T-helper 1 cell treated with Interleukin-12 subunit alpha and Interleukin-12 subunit beta and Interleukin-4 antibody, amounts not matched to agents 30 μg/mL and 1 μg/mL, for 36 hours (primary cell): ENCODE measurements around the gene IDUA.

Experiments
- H3K27ac Mint-ChIP-seq: one replicate; pipeline ENCODE4 v1.8.0; 2021; ENCODE audit warnings: mild to moderate bottlenecking, mixed read lengths
- H3K27me3 Mint-ChIP-seq: one replicate; pipeline ENCODE4 v1.8.0; 2021; ENCODE audit warnings: low read depth, mixed read lengths
- H3K36me3 Mint-ChIP-seq: one replicate; pipeline ENCODE4 v1.8.0; 2021; ENCODE audit warnings: low read depth, mixed read lengths
- H3K4me1 Mint-ChIP-seq: one replicate; pipeline ENCODE4 v1.8.0; 2021; ENCODE audit warnings: low read depth, mixed read lengths
- H3K4me3 Mint-ChIP-seq: one replicate; pipeline ENCODE4 v1.8.0; 2021; ENCODE audit warnings: mild to moderate bottlenecking, moderate library complexity, mixed read lengths
- H3K9me3 Mint-ChIP-seq: one replicate; pipeline ENCODE4 v1.8.0; 2021; ENCODE audit warnings: mixed read lengths

Gene IDUA

GRCh38 chr4:1018147-1019020 is 31.5 kb downstream of the IDUA start:
- H3K9me3 Mint-ChIP-seq = no peaks in the 10 kb centered on the region
- no peak overlapping the region for H3K4me3 Mint-ChIP-seq
- H3K36me3 Mint-ChIP-seq = no peaks in the 10 kb centered on the region
- H3K27me3 Mint-ChIP-seq = no peaks in the 10 kb centered on the region
- no peak overlapping the region for H3K27ac Mint-ChIP-seq
- peaks cover 2% of the 10 kb centered on the region for H3K4me1 Mint-ChIP-seq

DNA sequence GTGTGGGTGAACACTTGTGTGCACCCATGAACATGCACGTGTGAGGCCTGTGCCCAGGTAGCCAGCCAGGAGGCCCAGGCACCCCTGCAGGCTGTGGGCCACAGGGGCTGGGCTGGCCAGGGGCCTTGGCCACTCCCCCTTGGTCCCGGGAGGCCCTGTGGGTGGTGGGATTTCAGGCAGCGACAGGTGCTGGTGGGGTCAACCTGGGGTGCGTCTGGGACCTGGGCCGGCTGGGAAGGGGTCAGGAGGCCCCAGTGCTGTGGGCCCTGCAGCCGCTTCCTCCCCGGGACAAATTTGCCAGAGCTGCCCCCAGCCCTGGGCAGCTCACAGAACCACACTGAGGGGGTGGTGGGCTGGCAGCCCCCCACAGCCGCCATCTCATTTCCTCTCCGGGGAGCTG is 32.5 kb downstream of the IDUA start:
- no peaks in the 10 kb centered on the region for H3K36me3 Mint-ChIP-seq
- H3K9me3 Mint-ChIP-seq = no peaks in the 10 kb centered on the region
- H3K27ac Mint-ChIP-seq = no peak overlapping the region
- no peak overlapping the region for H3K4me3 Mint-ChIP-seq
- no peaks in the 10 kb centered on the region for H3K27me3 Mint-ChIP-seq
- H3K4me1 Mint-ChIP-seq = no peaks in the 10 kb centered on the region

GRCh38 chr4:1019729-1020470 is 33.1 kb downstream of the IDUA start:
- Mint-ChIP-seq H3K27ac (no peak overlapping the region), H3K4me1 (no peaks in the 10 kb centered on the region), H3K36me3 (no peaks in the 10 kb centered on the region), H3K4me3 (no peak overlapping the region), H3K27me3 (no peaks in the 10 kb centered on the region), H3K9me3 (no peaks in the 10 kb centered on the region)

- H3K4me1 Mint-ChIP-seq = peaks cover 6% of the 10 kb centered on the region
- H3K9me3 Mint-ChIP-seq = no peaks in the 10 kb centered on the region
- H3K27ac Mint-ChIP-seq = no peak overlapping the region
- peaks cover 2% of the 10 kb centered on the region for H3K36me3 Mint-ChIP-seq
- no peak overlapping the region for H3K4me3 Mint-ChIP-seq
- no peaks in the 10 kb centered on the region for H3K27me3 Mint-ChIP-seq
These were observed 34.7 kb downstream of the IDUA start for GRCh38 chr4:1021386-1022050.

DNA sequence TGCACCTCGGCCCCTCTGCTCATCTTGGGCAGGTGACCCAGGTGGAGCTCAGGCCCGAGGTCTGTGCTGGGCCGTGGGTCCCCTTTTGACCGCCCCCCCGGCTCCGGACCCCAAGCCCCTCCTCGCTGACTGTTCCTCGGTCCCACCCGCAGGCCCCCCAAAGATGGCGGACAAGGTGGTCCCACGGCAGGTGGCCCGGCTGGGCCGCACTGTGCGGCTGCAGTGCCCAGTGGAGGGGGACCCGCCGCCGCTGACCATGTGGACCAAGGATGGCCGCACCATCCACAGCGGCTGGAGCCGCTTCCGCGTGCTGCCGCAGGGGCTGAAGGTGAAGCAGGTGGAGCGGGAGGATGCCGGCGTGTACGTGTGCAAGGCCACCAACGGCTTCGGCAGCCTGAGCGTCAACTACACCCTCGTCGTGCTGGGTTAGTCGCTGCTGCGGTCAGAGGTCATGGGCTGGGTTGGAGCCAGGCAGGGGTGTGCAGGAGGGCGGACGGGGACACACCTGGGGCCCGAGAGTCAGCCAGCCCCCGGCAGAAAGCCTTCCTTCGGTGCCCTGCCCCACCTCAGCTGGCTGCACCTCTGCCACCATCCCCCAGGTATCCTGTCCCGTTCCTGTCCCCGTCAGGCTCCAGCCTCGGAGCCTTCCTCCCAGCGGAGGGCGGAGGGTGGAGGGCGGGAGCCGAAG is 35.4 kb downstream of the IDUA start:
- Mint-ChIP-seq H3K27me3 (no peaks in the 10 kb centered on the region), H3K36me3 (peaks cover 2% of the 10 kb centered on the region), H3K9me3 (no peaks in the 10 kb centered on the region), H3K4me3 (no peak overlapping the region), H3K27ac (no peak overlapping the region), H3K4me1 (peaks cover 6% of the 10 kb centered on the region)

DNA sequence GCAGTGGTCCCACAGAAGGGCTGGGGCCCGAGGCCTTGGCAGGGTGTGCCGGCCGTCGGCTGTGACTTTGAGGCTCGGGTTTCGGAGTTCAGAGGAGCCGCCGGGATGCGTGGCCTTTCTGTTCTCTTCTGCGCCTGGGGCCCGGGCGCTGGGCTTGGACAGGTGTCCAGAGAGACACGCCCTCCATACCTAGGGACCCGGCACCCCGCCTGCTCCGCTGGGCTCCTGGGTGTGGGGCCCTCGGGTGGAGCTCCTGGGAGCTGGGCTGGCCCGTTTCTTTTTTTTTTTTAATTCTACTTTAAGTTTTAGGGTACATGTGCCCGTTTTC is 35.9 kb downstream of the IDUA start:
- peaks cover 6% of the 10 kb centered on the region for H3K4me1 Mint-ChIP-seq
- H3K9me3 Mint-ChIP-seq = no peaks in the 10 kb centered on the region
- H3K4me3 Mint-ChIP-seq = no peak overlapping the region
- no peaks in the 10 kb centered on the region for H3K27me3 Mint-ChIP-seq
- peaks cover 2% of the 10 kb centered on the region for H3K36me3 Mint-ChIP-seq
- no peak overlapping the region for H3K27ac Mint-ChIP-seq

GRCh38 chr4:1023075-1023640 is 36.3 kb downstream of the IDUA start:
- peaks cover 6% of the 10 kb centered on the region for H3K4me1 Mint-ChIP-seq
- H3K4me3 Mint-ChIP-seq = no peak overlapping the region
- H3K36me3 Mint-ChIP-seq = peaks cover 2% of the 10 kb centered on the region
- H3K27ac Mint-ChIP-seq = no peak overlapping the region
- no peaks in the 10 kb centered on the region for H3K9me3 Mint-ChIP-seq
- H3K27me3 Mint-ChIP-seq = no peaks in the 10 kb centered on the region

- H3K27me3 Mint-ChIP-seq = no peaks in the 10 kb centered on the region
- H3K36me3 Mint-ChIP-seq = peaks cover 2% of the 10 kb centered on the region
- peaks cover 6% of the 10 kb centered on the region for H3K4me1 Mint-ChIP-seq
- H3K4me3 Mint-ChIP-seq = no peak overlapping the region
- H3K9me3 Mint-ChIP-seq = no peaks in the 10 kb centered on the region
- H3K27ac Mint-ChIP-seq = no peak overlapping the region
These were observed 37.3 kb downstream of the IDUA start for GRCh38 chr4:1023895-1024740.

- H3K36me3 Mint-ChIP-seq = peaks cover 2% of the 10 kb centered on the region
- H3K4me1 Mint-ChIP-seq = peaks cover 6% of the 10 kb centered on the region
- no peak overlapping the region for H3K4me3 Mint-ChIP-seq
- no peaks in the 10 kb centered on the region for H3K27me3 Mint-ChIP-seq
- H3K9me3 Mint-ChIP-seq = no peaks in the 10 kb centered on the region
- H3K27ac Mint-ChIP-seq = no peak overlapping the region
These were observed 38.2 kb downstream of the IDUA start for GRCh38 chr4:1024882-1025545.

GRCh38 chr4:1026115-1026514 is 39.3 kb downstream of the IDUA start:
- no peak overlapping the region for H3K27ac Mint-ChIP-seq

DNA sequence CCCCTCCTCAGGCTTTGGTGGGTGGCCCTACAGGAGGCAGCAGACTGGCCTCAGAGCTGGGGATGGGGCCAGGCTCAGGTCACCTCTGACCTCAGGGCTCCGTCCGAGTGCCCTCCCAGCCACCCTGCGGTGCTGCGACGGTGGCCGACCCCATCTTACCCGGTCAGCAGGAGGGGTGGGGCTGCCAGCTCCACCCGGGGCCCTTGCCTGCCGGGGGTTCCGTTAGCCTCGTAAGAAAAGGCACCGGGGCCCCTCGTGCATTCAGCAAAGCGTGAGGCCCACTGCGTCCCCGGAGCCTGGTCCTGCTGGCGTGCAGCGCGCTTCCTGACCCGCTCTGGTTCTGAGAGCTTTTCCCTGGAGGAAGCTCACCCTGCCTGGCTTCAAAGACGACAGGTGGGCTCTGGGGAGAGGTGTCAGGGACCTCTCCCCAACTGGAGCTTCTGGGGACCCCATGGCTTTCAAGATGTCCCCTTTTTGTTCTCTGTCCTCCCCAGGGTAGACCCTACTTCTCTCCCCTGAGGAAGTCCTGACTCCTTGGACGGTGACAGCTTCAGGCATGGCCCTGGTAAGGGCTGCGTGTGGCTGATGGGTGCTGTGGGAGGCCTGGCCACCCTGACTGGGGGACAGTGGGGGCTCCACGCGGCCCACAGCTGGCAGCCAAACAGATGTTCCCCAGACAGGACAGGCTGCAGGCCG is 40.5 kb downstream of the IDUA start:
- H3K9me3 Mint-ChIP-seq = no peaks in the 10 kb centered on the region
- no peak overlapping the region for H3K27ac Mint-ChIP-seq
- H3K4me1 Mint-ChIP-seq = peaks cover 6% of the 10 kb centered on the region

More at GRCh38 chr4:1026115-1026514, 39.3 kb downstream of the IDUA start:
- H3K4me1 Mint-ChIP-seq = peaks cover 6% of the 10 kb centered on the region
- no peaks in the 10 kb centered on the region for H3K9me3 Mint-ChIP-seq
- H3K27me3 Mint-ChIP-seq = no peaks in the 10 kb centered on the region
- no peak overlapping the region for H3K4me3 Mint-ChIP-seq
- H3K36me3 Mint-ChIP-seq = peaks cover 2% of the 10 kb centered on the region

GRCh38 chr4:1027915-1028238 is 41.0 kb downstream of the IDUA start:
- H3K36me3 Mint-ChIP-seq = peaks cover 2% of the 10 kb centered on the region
- no peaks in the 10 kb centered on the region for H3K27me3 Mint-ChIP-seq
- H3K4me3 Mint-ChIP-seq = no peak overlapping the region
- H3K9me3 Mint-ChIP-seq = no peaks in the 10 kb centered on the region
- H3K27ac Mint-ChIP-seq = no peak overlapping the region
- H3K4me1 Mint-ChIP-seq = peaks cover 6% of the 10 kb centered on the region

More for the DNA sequence above, 40.5 kb downstream of the IDUA start:
- Mint-ChIP-seq H3K36me3 (peaks cover 2% of the 10 kb centered on the region), H3K27me3 (no peaks in the 10 kb centered on the region), H3K4me3 (no peak overlapping the region)
